Measurements from ENCODE around the gene RAB6B.

The RAB6B gene

DNA sequence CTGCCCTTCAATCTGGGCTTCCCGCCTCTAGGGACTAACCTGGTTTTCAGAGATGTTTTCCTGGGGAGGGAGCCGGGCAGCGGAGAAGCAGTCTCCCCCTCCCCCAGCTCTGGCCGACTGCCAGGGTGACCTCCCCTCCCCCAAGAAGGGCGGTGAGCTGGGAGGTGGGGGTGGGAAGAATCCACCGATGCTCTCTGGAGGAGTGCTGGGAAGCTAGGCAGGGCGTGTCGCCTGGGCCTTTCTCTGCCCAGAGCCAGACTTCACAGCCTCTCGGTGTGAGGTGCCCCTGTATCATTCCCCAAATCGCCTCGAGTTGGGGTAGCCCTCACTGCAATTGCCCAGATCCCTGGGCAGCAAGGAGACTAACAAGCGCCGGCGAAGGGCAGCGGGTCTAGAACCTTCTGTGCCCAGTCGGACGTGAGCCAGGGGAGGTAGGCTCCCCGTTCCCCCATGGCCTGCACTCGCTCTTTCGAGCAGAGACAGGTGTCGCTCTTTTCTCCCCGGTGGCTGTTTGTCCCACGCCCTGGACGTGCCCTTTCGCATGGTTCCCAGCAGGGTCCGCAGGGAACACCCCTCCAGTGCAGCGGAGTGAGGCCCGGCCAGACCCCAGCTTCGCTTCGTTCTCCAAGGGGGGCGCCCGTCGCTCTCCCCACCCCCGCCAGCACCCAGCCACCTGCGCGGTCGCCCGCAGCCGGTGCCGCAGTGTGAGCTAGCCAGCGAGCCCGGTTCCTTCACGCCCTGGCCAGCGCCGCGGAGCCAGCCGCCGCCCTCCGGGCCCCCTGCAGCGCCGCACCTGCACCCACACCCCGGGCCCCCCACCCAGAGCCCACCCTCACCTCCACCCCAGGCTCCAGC is 1.1 kb downstream of the RAB6B start:
- TF ChIP-seq, protein P1, sequence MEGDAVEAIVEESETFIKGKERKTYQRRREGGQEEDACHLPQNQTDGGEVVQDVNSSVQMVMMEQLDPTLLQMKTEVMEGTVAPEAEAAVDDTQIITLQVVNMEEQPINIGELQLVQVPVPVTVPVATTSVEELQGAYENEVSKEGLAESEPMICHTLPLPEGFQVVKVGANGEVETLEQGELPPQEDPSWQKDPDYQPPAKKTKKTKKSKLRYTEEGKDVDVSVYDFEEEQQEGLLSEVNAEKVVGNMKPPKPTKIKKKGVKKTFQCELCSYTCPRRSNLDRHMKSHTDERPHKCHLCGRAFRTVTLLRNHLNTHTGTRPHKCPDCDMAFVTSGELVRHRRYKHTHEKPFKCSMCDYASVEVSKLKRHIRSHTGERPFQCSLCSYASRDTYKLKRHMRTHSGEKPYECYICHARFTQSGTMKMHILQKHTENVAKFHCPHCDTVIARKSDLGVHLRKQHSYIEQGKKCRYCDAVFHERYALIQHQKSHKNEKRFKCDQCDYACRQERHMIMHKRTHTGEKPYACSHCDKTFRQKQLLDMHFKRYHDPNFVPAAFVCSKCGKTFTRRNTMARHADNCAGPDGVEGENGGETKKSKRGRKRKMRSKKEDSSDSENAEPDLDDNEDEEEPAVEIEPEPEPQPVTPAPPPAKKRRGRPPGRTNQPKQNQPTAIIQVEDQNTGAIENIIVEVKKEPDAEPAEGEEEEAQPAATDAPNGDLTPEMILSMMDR (IDR thresholded peaks at IDR 0.05): no peak
- DNase-seq: peak; percentile 31
- Mint-ChIP-seq H3K27ac (no peak overlapping the region), H3K9me3 (no peaks in the 10 kb centered on the region), H3K4me1 (no peaks in the 10 kb centered on the region), H3K4me3 (peak overlapping the region; percentile 71), H3K36me3 (ENCODE audit: low read depth) (no peaks in the 10 kb centered on the region), H3K27me3 (ENCODE audit: low read depth, poor library complexity) (peaks cover 90% of the 10 kb centered on the region)

DNA sequence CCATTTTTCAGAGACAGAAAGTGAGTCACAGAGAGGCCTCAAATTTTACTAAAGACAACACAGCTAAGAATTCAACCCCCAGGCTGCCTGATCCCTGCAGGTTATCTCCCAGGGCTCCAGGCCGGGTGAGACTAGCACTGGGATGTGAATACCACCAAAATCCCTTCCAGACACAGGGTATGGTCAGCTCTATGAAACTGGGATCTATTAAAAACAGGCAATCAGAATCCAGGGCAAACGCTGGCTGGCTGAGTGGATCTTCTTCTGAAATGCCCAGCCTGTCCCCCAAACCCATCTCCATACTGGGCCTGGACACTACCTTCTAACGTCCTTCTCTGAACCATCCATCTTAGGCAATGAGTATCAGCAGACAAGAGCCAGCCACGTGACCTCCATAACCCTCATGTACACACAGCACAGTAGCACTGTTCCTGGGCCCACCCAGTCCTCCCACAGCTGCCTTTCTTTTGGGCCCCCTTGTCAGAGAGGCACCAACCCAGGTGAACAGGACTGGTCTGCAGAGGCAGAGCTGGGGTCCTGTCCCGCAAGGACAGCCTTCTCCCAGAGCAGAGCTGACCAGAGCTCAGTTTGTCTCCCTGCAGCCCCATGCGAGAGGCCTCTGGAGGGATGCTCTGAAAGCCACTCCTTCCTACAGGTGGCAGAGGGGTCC is 1.9 kb downstream of the RAB6B start:
- Mint-ChIP-seq H3K4me3 (peak overlapping the region; percentile 71), H3K4me1 (no peaks in the 10 kb centered on the region), H3K27ac (no peak overlapping the region), H3K27me3 (ENCODE audit: low read depth, poor library complexity) (peaks cover 85% of the 10 kb centered on the region), H3K9me3 (no peaks in the 10 kb centered on the region), H3K36me3 (ENCODE audit: low read depth) (no peaks in the 10 kb centered on the region)
- no peak for DNase-seq
- TF ChIP-seq, protein P1 (IDR thresholded peaks at IDR 0.05): no peak

DNA sequence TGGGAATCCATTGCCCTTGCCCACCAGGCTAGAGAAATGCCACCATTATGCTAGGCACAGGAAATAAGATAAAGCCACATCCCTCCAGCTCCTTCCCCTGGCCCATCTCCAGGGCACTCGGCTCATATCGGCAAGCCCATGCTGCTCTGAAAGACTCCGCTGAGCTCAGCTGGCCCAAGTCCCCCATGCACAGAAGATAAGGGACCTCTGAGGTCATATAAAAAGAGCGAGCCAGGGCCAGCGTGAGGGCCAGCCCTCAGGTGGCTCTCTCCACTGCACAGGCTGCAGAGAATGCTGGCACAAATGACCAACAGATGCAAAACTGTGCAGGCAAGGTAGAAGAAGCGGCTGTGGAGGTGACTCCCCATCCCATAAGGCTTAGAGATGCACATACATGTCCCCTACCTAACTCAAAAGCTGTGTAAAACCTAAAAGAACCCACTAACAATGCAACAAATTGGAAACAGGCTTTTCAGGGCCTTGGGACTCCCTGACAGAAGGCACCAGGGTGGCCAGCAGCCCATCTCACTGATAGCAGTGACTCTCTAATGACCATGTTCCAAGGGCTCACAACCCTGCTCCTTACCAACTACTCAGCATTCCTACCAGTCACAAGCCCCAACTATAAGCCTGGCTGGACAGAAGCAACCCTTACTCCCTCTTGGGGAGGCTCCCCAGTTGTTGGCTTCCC is 3.0 kb downstream of the RAB6B start:
- Mint-ChIP-seq H3K9me3 (no peaks in the 10 kb centered on the region), H3K36me3 (ENCODE audit: low read depth) (no peaks in the 10 kb centered on the region), H3K27me3 (ENCODE audit: low read depth, poor library complexity) (peaks cover 76% of the 10 kb centered on the region), H3K4me3 (no peak overlapping the region), H3K4me1 (no peaks in the 10 kb centered on the region), H3K27ac (no peak overlapping the region)
- DNase-seq: no peak
- TF ChIP-seq, protein P1 (IDR thresholded peaks at IDR 0.05): no peak

DNA sequence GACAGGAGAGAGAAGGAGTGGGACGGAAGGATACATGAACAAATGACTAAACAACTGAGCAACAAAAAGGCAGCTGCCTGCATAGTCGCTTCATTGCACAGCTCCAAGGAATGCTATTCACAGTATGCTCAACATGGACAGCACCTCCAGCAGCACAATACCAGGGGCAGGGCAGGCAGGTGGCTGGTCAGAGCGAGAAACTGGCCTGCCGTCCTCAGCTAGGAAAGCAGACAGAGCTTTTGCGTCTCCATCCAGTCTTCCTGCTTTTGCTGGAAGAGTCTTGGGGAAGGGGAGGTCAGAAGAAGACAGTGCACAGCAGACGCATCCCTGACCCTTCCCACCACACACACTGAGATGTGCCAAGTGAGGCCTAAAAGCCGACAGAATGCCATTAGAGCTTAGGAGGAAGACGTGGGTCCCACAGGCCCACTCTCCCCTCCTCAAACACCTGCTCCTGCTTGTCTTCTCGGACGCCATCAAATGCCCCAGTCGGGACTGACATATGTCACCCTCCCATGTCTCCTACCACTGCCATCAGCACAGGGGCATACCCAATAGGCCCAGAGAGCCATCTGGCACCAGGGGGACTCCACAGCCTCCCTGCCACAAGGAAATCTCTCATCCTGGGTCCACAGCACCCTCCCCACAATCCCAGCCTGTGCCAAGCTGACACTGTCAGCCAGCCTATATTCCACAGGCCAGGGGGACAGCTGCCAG is 3.9 kb downstream of the RAB6B start:
- Mint-ChIP-seq H3K9me3 (no peaks in the 10 kb centered on the region), H3K27ac (no peak overlapping the region), H3K36me3 (ENCODE audit: low read depth) (no peaks in the 10 kb centered on the region), H3K4me1 (no peaks in the 10 kb centered on the region), H3K27me3 (ENCODE audit: low read depth, poor library complexity) (peaks cover 67% of the 10 kb centered on the region), H3K4me3 (no peak overlapping the region)
- DNase-seq: no peak
- TF ChIP-seq, protein P1 (IDR thresholded peaks at IDR 0.05): no peak

DNA sequence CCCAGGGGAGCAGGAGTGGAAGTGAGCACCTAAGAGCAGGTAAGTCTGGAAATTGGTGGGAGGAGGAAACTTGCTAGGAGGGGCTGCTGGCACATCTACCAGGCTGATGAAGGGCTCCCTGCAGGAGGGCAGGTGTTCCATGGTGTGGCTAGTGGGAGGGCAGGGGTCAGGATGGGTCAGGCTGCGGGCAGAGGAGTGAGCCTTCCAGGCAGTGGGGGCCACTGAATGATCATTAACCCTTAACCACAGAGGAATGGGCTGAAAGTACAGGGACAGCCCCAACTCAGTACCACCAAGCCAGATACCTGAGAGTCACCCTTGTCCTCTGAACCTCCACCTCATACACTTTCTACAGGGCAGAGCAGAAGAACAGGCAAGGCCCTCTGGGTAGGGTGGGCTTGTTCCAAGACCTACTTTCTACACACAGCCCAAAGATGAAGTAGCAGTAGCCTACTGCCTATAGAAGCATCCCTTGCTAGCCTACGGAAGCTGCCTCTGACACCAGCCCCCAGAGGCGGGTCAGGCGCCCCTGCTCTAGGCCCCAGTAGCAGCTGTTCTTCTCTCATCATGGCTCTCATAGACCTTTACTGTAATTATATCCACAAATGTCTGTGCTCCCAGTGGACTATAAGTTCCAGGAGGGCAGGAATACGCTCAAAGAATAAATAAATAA is 4.6 kb downstream of the RAB6B start:
- TF ChIP-seq, protein P1 (IDR thresholded peaks at IDR 0.05): no peak
- Mint-ChIP-seq H3K4me3 (no peak overlapping the region), H3K4me1 (no peaks in the 10 kb centered on the region), H3K27ac (no peak overlapping the region), H3K9me3 (no peaks in the 10 kb centered on the region), H3K27me3 (ENCODE audit: low read depth, poor library complexity) (peaks cover 64% of the 10 kb centered on the region), H3K36me3 (ENCODE audit: low read depth) (no peaks in the 10 kb centered on the region)
- DNase-seq: no peak

Measured in nephron progenitor cell (in vitro differentiated cells).